Stimulated activated CD8-positive, alpha-beta memory T cell treated with anti-CD3 and anti-CD28 coated beads, Interleukin-4, amount 100 ng/mL, for 4 hours (primary cell): ENCODE measurements around the gene CA10.

ENCODE experiments used
- DNase-seq, 2 donors: peaks; one replicate each; pipeline ENCODE4 v3.0.0-alpha.2; 2020; ENCODE audit warnings: low read depth in 2 of 2, low spot score in 1 of 2

Gene CA10

GRCh38 chr17:51610155-51610554 lies 548.4 kb downstream of the CA10 start:
- no peak for DNase-seq

GRCh38 chr17:51608251-51608933 lies 550.1 kb downstream of the CA10 start:
- DNase-seq = no peak

- no peak for DNase-seq
Measured at GRCh38 chr17:51607512-51607911, 551.0 kb downstream of the CA10 start.

DNA sequence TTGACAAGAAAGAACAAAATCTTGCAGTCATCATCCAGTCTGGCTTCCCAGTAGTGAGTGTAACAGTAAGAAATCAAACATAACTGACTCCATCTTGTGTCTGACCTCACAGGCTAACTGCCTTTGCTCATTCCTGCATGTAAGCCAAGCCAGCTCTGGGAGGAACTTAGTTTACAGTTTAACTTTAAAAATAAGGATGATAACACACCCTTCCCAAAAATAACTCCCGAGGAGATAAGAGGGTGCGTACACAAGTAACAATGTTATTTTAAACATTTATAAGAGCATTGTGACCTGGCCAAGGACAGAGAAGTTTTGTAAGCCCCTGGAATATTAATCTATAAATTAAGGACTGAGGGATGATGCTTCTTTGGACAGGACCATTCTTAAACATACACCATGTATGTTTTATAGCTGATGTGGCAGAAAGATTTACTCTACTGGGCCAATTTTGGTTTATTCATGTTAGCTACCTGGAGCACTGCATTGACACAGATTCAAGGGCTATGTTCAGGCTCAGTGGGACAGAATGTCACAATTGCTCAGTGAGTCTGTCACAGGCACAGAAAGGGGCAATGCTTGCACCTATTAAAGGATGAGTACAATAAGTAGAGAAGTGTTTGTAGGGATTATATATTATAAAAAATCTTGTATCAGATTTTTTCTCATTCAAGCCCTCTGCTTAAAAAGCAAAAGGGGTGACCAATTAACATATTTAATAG lies 554.1 kb downstream of the CA10 start:
- no peak for DNase-seq

DNA sequence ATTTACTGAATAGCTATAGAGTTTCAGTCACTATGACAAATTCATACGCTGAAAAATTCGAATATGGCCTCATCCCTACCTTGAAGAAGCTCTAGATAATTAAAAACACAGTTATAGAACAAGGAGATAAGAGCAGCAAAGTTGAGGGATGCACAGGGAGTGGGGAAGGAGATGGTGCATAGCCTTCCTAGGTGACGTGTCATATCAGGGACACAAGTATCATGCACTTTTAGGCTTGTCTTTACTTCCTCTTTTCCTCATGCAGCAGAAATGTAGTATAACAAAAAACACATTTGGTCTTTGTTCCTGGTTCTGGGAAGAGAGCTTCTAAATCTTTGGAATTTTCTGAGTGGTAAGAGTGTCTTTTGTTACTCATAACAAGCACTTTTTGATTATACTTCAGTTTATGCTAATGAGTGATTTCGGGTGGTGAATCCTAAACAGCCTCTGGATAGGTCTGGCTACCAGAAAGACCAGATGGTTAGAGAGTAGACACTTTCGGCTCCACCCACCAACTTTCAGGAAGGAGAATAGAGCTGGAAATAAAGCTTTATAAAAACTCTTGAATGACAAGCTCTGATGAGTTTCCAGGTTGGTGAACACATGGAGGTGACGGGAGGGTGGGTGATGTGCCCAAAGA lies 556.8 kb downstream of the CA10 start:
- DNase-seq = no peak

GRCh38 chr17:51598824-51599223 lies 559.7 kb downstream of the CA10 start:
- DNase-seq = no peak

- no peak for DNase-seq
Measured at GRCh38 chr17:51597345-51597744, 561.2 kb downstream of the CA10 start.

DNA sequence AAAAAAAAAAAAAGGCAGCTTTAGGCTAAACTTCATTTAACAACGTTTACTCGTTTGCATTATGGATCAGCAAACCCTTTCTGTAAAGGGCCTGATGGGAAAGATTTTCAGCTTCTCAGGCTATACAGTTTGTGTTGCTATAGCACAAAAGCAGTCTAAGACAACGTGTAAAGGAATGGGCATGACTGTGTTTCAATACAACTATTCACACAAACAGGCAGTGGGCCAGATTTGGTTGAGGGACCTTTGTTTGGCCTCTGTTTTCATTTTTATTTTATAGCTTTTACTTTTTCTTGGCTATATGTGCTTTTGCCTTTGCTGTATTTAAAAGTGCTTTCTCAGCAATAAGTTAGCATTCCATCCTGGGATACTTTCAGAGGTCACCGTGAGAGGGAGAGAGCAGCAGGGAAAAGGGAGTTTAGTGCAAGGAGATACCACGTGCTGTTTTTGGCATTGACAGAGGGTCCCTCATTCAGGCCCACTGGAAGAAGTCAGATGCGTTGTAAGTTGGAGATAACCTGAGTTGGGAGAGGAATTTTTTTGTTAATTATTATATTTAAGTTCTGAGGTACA lies 562.6 kb downstream of the CA10 start:
- no peak for DNase-seq

DNA sequence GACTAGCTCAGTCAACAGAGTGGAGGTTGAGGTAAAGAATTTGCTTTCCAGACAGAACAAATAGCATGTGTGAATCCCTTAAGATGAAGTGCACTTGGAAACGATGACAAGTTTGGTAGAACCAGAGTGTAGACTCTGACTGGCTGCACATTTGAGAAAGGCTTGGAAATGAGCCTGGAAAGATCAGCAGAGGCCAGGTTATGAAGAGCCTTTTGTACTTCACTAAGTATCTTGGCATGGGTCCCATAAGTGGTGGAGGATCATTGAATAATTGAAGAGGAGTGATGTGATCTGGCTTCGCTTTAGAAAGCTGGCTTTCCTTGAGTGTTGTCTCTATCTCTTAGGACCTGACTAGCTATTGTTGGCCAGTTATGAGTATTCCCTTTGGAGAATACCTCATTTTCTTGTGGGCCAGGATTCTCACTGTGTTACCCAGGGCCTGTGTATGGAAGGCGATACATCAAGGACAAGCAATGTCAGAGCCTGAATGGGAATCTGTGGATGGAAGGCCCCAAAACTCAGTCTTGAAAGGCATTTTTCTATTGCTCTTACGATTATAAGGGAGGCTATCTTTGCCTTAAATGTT lies 568.4 kb downstream of the CA10 start:
- DNase-seq = no peak

GRCh38 chr17:51588063-51588462 lies 570.5 kb downstream of the CA10 start:
- DNase-seq = no peak

GRCh38 chr17:51587516-51587915 lies 571.0 kb downstream of the CA10 start:
- DNase-seq = no peak

- DNase-seq = no peak
Measured at GRCh38 chr17:51585514-51586104, 572.9 kb downstream of the CA10 start.

- no peak for DNase-seq
Measured at GRCh38 chr17:51580869-51581268, 577.6 kb downstream of the CA10 start.
